OCI-LY7 (cell line): ENCODE results near the gene SUSD4. TPM values are rescaled to one million over a fixed set of nuclear protein-coding genes. Genes with fewer than 3 reads are reported as not detected.

ENCODE experiments used
- BruUV-seq: library from RNA; stranded (reverse); fragments of 400-500 nt; replicated peaks from 2 replicates; lab custom pipeline; 2021; lab: Mats Ljungman, UMichigan
- CTCF ChIA-PET: fragments of 300-600 bp; sonication (Branson Sonifier 250); formaldehyde crosslinking; loops from one replicate; lab custom pipeline; 2022; ENCODE audit warnings: antibody characterized with exemption; ENCODE audit not compliant: unreplicated experiment; lab: Charles Lee
- POLR2A ChIA-PET: fragments of 300-600 bp; sonication (Branson Sonifier 250); formaldehyde crosslinking; loops from one replicate; lab custom pipeline; 2022; ENCODE audit warnings: antibody characterized with exemption; lab: Charles Lee
- DNase-seq: peaks from one replicate; pipeline ENCODE4 v3.0.0-alpha.2; 2015; ENCODE audit warnings: low spot score
- H2AFZ ChIP-seq: fragments of 200-600 bp; sonication (generic), shearing (Covaris generic); 2 replicates; pipeline ENCODE4 v1.6.1; 2014; ENCODE audit warnings: mild to moderate bottlenecking, antibody characterized with exemption, low read length, moderate library complexity
- H3K27ac ChIP-seq: fragments of 200-600 bp; sonication (generic); 2 replicates; pipeline ENCODE4 v1.5.1; 2014; ENCODE audit warnings: mixed run types, low read depth, mild to moderate bottlenecking, moderate library complexity, low read length, inconsistent platforms; ENCODE audit not compliant: poor library complexity, severe bottlenecking
- H3K36me3 ChIP-seq: fragments of 200-600 bp; sonication (generic); 2 replicates; pipeline ENCODE4 v1.6.1; 2014; ENCODE audit warnings: mild to moderate bottlenecking, antibody characterized with exemption, low read length, moderate library complexity, mixed read lengths; ENCODE audit not compliant: insufficient read depth
- H3K4me1 ChIP-seq: fragments of 200-600 bp; sonication (generic); 2 replicates; pipeline ENCODE4 v1.5.1; 2014; ENCODE audit warnings: mild to moderate bottlenecking, low read length; ENCODE audit not compliant: insufficient read depth, poor library complexity, severe bottlenecking
- H3K4me2 ChIP-seq: fragments of 200-600 bp; sonication (generic); 2 replicates; pipeline ENCODE4 v1.6.1; 2014; ENCODE audit warnings: mild to moderate bottlenecking, low read length
- H3K4me3 ChIP-seq: fragments of 200-600 bp; sonication (generic); 2 replicates; pipeline ENCODE4 v1.5.1; 2014; ENCODE audit warnings: mild to moderate bottlenecking, low read depth, low read length; ENCODE audit not compliant: poor library complexity, severe bottlenecking
- H3K79me2 ChIP-seq: fragments of 200-600 bp; sonication (generic); 2 replicates; pipeline ENCODE4 v1.6.1; 2016; ENCODE audit warnings: low read depth, mild to moderate bottlenecking, low read length, moderate library complexity, mixed read lengths; ENCODE audit not compliant: insufficient read depth
- H3K9me2 ChIP-seq: fragments of 200-600 bp; sonication (generic); 2 replicates; pipeline ENCODE4 v1.6.1; 2016; ENCODE audit warnings: mild to moderate bottlenecking, low read length, mixed read lengths; ENCODE audit not compliant: insufficient read depth
- H3K9me3 ChIP-seq: fragments of 200-600 bp; sonication (generic); 2 replicates; pipeline ENCODE4 v1.6.1; 2014; ENCODE audit warnings: mild to moderate bottlenecking, mixed run types, low read length, mixed read lengths
- H4K20me1 ChIP-seq: fragments of 200-600 bp; sonication (generic); 2 replicates; pipeline ENCODE4 v1.6.1; 2014; ENCODE audit warnings: mild to moderate bottlenecking, antibody characterized with exemption, low read length, moderate library complexity, mixed read lengths; ENCODE audit not compliant: insufficient read depth
- EZH2phosphoT487 ChIP-seq: fragments of 200-600 bp; sonication (generic); IDR thresholded peaks from 2 replicates; pipeline ENCODE4 v1.6.1; 2018; ENCODE audit warnings: low read depth, borderline replicate concordance, mild to moderate bottlenecking, mixed run types, antibody characterized with exemption, low read length, moderate library complexity, mixed read lengths
- intact Hi-C: fragments of 100-400 bp; cut with micrococcal nuclease; formaldehyde crosslinking; loops from one replicate; pipeline ENCODE4 v1.10.0; 2022; ENCODE audit not compliant: unreplicated experiment
- total RNA-seq, 2 experiments: library from RNA; depleted of rRNA in 1 of 2; stranded (reverse); fragments of >200 nt in 1 of 2; shearing (Covaris generic) in 1 of 2; gene quantifications; 2 replicates each; pipeline ENCODE4 v1.2.3, GENCODE V29; 2014 to 2022
- TF ChIP-seq, protein P1 (sequence below): fragments of 200-600 bp; sonication (generic); conservative IDR thresholded peaks from 2 replicates; pipeline ENCODE4 v1.5.1; 2014; ENCODE audit warnings: mild to moderate bottlenecking, antibody characterized with exemption, low read length, moderate library complexity, mixed read lengths

The SUSD4 gene
- total RNA-seq, 2 experiments from 2014 or later = 0.42 TPM; not detected in 1

DNA sequence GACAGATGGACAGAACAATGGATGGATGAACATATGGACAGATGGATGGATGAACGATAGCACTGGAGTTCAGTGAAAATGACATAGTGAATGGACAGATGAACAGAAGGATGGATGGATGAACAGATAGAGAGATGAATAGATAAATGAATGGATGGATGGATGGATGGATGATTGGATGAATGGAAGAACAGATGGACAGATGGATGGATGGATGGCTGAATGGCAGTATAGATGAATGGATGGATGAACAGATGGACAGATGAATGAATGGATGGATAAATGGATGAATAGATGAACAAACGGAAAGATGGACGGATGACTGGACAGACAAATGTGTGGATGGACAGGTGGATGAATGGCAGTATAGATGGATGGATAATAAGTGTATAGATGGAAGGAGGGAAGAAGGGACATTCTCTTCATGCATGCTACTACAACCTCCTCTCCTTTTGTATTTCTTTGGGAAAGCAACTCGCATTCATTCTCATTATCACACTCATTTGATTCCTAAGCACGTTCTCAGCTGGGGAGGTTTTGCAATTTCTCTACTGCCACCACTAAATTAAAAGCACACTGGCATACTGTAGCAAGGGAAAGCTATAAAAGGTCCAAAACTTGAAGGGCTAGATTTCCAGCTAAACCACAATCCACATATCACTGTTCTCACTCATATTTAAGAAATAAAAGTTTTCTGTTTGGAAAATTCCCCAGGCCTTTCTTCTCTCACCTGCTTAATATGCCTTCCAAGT lies 34.1 kb downstream of the SUSD4 start:
- intact Hi-C loops = no loop called here
- no peaks in the 10 kb centered on the region for H3K9me3 ChIP-seq
- POLR2A ChIA-PET = no interaction called here
- no peak overlapping the region for H3K27ac ChIP-seq
- H3K9me2 ChIP-seq = no peaks in the 10 kb centered on the region
- H3K4me3 ChIP-seq = no peak overlapping the region
- no peak overlapping the region for H3K4me2 ChIP-seq
- H3K36me3 ChIP-seq = no peaks in the 10 kb centered on the region
- CTCF ChIA-PET = no interaction called here
- no peak for TF ChIP-seq EZH2phosphoT487
- TF ChIP-seq, protein P1, sequence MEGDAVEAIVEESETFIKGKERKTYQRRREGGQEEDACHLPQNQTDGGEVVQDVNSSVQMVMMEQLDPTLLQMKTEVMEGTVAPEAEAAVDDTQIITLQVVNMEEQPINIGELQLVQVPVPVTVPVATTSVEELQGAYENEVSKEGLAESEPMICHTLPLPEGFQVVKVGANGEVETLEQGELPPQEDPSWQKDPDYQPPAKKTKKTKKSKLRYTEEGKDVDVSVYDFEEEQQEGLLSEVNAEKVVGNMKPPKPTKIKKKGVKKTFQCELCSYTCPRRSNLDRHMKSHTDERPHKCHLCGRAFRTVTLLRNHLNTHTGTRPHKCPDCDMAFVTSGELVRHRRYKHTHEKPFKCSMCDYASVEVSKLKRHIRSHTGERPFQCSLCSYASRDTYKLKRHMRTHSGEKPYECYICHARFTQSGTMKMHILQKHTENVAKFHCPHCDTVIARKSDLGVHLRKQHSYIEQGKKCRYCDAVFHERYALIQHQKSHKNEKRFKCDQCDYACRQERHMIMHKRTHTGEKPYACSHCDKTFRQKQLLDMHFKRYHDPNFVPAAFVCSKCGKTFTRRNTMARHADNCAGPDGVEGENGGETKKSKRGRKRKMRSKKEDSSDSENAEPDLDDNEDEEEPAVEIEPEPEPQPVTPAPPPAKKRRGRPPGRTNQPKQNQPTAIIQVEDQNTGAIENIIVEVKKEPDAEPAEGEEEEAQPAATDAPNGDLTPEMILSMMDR = no peak
- H3K79me2 ChIP-seq = no peaks in the 10 kb centered on the region
- no peaks in the 10 kb centered on the region for H3K4me1 ChIP-seq
- DNase-seq = no peak
- BruUV-seq = no TSS peak
- no peak overlapping the region for H2AFZ ChIP-seq
- H4K20me1 ChIP-seq = no peaks in the 10 kb centered on the region

DNA sequence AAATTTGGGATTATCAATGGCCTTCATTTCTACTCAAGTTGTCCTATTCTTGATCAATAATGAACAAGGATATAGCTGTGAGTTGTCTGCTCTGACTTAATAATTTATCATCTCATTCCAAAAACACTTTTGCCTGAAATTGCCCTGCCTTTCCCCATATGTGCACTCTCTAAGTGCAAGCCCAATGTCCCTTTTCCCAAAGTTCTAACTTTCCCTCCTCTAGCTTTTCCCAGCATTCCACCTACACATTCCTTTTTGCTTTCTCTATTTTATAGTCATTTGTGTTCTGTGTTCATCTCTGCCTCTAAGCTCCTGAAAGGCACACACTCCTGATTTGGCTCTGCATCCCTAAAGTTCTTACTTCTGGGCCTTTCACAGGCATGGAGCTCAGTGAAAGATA lies 34.7 kb downstream of the SUSD4 start:
- Histone ChIP-seq H3K4me2 (no peak overlapping the region), H3K36me3 (no peaks in the 10 kb centered on the region), H4K20me1 (no peaks in the 10 kb centered on the region), H2AFZ (no peak overlapping the region), H3K9me2 (no peaks in the 10 kb centered on the region), H3K79me2 (no peaks in the 10 kb centered on the region), H3K4me1 (no peaks in the 10 kb centered on the region), H3K9me3 (no peaks in the 10 kb centered on the region), H3K4me3 (no peak overlapping the region), H3K27ac (no peak overlapping the region)
- ChIA-PET POLR2A (no interaction called here), CTCF (no interaction called here)
- DNase-seq = no peak
- intact Hi-C loops = no loop called here
- BruUV-seq = no TSS peak
- no peak for TF ChIP-seq EZH2phosphoT487
- TF ChIP-seq, protein P1 = no peak

DNA sequence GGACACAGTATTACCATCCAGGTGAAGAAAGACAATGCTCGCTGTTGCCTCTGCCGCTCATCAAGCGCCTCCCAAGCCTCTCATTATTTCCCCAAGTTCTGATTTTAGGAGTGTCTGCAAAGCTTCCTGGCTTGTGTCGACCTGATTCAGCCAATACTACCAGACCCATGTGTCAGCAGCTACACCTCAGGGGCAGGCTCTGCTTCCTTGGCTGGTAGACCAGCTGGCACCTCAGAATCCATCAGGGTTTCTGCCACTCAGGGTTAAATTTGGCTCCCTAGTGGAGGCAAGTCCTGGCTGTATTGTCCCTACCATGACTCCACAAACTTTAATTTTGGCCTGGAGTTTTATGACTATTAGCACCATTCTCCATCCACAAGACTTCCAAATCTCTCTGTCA lies 35.4 kb downstream of the SUSD4 start:
- Histone ChIP-seq H4K20me1 (no peaks in the 10 kb centered on the region), H3K4me2 (no peak overlapping the region), H3K79me2 (no peaks in the 10 kb centered on the region), H3K4me3 (no peak overlapping the region), H3K27ac (no peak overlapping the region), H3K4me1 (no peaks in the 10 kb centered on the region), H3K36me3 (no peaks in the 10 kb centered on the region), H2AFZ (no peak overlapping the region), H3K9me2 (no peaks in the 10 kb centered on the region), H3K9me3 (no peaks in the 10 kb centered on the region)
- DNase-seq = no peak
- TF ChIP-seq, protein P1 = no peak
- TF ChIP-seq EZH2phosphoT487 = no peak
- POLR2A ChIA-PET = no interaction called here
- intact Hi-C loops = no loop called here
- CTCF ChIA-PET = no interaction called here
- BruUV-seq = no TSS peak
